NCI-H2196 (cell line): Measurements from ENCODE around the gene WASHC4.
"Not testable (repeated sequence)": the region's sequence is repeated elsewhere in the genome, so short reads cannot be mapped to it uniquely, and the experiment has no call there.

ENCODE experiments used
- DNase-seq: peaks from one replicate; lab custom pipeline; 2025; ENCODE audit not compliant: unreplicated experiment; lab: John Stamatoyannopoulos, UW

Gene WASHC4

DNA sequence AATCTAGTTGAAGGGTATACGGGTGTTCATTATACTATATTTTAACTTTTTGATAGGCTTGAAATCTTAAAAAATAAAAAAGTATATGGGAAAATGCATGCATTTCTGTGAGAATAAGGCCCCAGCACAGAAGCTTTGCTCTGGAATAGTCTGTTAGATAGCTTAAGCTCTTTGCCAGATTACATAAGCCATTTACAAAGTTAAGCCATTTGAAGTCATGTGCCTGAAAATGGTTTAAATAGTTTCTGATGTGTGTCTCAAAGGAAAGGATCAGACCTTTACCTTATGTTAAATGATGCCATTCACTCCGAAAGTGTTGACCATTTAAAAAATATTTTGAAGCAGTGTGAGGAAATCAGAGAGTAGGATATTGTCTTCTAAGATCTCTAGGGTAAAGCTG is 51.3 kb downstream of the WASHC4 start:
- no peak for DNase-seq

DNA sequence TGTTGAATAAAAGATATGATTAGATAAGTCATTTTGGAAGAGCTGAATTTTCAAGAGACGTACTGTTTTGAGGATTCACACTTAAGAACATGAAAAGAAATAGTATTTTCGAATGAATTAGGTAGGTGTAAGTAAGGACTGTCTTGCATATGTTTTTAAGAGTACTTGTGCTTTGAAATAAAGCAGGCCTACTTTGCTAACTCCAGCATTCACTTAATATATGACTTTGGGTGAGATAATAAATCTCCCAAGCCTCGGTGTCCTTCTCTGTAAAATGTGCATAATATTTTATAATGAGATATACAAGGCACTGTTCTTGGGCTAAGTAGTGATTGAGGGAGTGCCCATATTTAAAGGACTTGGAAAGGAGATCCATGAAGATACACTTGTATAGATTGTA is 54.6 kb downstream of the WASHC4 start:
- no peak for DNase-seq

DNA sequence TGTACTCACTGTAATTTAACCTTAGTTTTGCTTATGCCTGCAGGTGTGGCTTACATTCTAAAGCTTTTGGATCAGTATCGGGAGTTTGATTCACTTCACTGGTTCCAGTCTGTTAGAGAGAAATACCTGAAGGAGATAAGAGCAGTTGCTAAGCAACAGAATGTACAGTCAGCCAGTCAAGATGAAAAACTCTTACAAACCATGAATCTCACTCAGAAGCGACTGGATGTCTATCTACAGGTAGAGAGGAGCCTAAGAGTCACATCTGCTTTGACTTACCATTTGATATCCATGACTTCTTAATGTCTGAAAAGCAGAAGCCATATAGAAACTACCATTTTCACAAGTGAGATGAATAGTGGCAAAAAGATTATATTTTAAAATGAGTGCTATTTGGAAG is 56.5 kb downstream of the WASHC4 start:
- DNase-seq: peak; percentile 26

DNA sequence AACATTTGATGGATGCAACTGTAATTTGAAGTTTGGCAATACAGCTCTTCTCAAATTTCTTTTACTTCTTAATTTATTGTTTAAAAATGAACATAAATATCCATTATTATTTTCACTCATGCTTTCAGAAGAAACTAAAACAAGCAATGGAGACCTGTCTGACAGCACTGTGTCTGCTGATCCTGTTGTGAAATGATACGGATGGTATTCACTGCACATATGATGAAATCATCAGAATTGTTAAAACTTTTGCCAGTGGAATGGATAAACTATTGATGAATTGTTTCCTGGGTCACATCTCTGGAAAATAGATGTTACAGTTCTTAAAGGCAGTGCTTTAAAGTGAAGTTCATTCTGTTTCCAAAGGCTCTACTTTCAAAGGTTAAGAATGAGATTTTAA is 59.2 kb downstream of the WASHC4 start:
- no peak for DNase-seq

DNA sequence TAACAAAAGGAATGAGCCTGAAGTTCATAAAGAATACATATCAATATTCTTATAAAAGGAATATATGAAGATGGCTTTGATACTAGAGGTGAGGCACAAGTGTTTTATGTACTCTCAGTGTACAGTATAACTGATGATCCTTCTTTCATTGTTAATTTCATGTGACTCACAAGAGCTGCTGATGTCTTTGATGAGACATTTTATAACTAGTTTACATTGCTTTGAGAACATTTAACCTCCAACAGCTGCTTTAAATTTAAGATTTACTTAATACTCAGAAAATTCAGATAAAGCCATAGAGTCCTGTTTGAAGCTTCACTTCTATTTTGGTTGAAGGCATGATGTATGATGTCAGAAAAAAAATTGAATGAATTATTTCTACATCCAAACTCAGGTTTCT is 59.8 kb downstream of the WASHC4 start:
- no peak for DNase-seq

DNA sequence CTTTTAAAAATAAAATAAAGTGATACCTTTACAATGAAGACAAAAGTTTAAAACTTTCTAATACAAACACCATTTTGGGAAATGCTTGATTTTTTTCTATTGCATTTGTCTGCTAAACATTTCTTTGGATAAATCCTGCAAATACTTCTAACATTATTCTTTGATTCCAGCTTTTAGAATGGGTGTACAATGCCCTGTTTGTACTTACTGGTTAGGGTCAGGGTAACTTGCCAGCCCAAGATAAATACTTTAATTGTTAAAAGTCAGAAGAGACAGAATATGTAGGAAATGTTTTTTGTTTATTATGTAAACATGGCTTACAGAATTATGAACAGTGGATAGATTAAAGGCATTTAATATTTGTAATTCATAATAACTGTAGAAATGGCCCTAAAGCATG is 60.5 kb downstream of the WASHC4 start:
- no peak for DNase-seq

DNA sequence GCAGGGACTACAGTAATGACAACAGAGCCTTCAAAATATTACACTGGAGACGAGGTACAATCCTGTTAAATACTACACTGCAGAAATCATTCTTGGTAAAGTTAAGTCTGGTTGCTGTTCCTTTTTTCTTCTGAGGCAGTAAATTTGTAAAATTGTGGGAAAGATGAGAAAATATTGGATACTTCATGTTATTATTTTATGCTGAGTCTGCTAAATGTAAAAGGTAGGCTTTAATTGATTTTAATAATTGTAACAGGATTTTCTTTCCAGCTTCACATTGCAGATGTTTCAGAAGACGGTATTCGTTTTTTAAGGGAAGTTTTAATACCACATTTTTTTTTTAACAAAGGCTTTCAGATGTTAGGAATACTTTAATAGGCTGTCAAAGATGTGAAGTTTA is 62.6 kb downstream of the WASHC4 start:
- no peak for DNase-seq

DNA sequence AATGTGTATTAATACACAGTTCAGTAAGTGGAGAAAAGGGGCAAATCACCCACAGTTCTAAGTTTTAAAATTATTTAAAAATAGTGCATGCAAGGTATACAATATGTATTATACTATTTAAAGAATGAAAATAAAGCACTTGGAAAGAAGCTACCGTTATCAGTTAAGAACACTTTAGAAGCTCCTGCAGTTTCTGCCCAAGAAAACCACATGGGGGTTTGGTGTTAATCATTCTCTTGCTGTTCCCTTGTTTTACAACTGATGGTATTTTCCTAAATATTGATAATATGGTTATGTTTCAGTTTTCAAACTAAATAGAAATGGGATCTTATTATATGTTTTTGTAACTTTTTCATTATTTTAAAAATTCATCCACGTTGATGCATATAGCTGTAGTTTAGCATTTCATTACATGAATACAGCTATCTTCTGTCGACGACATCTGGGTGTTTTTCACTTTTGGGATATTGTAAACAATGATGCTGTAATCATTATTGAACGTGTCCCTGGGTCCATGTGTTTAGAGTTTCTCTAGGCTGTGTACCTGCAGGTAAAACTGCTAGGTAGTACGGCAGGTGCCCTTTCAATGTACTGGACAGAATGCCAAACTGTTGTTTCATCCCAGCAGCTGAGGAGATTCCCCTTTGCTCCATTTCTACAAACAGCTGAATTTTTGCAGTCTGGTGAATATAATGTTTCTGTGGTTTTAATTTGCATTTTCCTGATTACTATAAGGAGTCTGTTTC is 64.3 kb downstream of the WASHC4 start:
- no peak for DNase-seq

DNA sequence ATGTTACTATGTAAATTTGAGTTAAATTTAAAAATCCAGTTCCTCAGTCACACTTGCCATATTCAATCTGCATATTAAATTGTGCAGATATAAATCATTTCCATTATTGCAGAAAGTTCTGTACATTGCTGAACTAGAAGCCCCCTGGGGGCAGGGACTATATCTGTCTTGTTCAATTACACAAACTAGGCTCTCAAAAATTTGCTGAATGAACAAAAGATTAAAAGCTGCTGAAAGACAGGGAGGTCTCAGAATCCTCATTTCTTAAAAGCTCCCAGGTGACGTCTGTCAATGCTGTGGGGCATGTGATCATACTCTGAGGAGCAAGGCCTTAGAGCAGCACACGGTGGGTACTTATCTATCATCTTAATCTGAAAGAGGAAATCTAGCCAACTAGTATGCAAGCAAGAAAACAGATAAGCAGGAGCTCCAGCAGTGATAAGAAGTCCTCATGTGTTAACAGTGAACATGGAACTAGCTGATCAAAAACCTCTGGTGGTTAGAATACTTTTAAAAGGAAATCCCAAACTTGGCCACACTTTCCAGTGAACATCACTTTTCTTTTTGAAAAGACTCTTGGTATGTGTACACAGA is 68.0 kb downstream of the WASHC4 start:
- DNase-seq: no peak

DNA sequence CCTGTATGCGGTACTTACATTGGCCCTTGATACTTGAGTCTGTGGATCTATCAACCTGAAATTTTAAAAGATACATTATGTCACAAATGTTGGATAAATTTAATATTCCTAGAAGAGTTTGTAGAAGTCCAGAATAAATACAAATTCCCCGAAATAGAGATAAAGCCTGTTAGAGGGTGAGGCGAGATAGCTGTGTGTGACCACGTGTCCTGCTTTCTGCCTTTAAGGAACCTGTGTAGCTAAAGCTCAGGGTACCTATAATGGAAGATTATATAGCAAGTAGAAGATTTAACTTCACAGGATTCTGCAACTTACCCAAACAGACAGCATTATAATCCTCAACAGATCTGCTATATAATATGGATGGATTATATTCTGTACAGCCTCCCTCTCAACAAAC is 69.7 kb downstream of the WASHC4 start:
- DNase-seq: no peak

DNA sequence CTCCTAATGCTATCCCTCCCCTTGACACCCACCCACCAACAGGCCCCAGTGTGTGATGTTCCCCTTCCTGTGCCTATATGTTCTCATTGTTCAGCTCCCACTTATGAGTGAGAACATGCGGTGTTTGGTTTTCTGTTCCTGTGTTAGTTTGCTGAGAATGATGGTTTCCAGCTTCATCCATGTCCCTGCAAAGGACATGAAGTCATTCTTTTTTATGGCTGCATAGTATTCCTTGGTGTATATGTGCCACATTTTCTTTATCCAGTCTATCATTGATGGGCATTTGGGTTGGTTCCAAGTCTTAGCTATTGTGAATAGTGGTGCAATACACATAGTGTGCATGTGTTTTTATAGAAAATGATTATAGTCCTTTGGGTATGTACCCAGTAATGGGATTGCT is 71.6 kb downstream of the WASHC4 start:
- not testable (repeated sequence) for DNase-seq

DNA sequence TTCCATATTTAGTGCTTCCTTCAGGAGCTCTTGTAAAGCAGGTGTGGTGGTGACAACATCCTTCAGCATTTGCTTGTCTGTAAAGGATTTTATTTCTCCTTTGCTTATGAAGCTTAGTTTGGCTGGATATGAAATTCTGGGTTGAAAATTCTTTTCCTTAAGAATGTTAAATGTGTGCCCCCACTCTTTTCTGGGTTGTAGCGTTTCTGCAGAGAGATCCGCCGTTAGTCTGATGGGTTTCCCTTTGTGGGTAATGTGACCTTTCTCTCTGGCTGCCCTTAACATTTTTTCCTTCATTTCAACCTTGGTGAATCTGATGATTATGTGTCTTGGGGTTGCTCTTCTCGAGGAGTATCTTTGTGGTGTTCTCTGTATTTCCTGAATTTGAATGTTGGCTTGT is 75.9 kb downstream of the WASHC4 start:
- not testable (repeated sequence) for DNase-seq

DNA sequence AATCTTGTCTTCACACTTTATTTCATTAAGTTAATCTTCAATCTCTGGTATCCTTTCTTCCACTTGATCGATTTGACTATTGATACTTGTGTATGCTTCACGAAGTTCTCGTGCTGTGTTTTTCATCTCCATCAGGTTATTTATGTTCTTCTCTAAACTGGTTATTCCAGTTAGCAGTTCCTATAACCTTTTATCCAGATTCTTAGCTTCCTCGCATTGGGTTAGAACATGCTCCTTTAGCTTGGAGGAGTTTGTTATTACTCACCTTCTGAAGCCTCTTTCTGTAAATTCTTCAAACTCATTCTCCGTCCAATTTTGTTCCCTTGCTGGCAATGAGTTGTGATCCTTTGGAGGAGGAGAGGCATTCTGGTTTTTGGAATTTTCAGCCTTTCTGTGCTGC is 76.4 kb downstream of the WASHC4 start:
- DNase-seq: not testable (repeated sequence)

DNA sequence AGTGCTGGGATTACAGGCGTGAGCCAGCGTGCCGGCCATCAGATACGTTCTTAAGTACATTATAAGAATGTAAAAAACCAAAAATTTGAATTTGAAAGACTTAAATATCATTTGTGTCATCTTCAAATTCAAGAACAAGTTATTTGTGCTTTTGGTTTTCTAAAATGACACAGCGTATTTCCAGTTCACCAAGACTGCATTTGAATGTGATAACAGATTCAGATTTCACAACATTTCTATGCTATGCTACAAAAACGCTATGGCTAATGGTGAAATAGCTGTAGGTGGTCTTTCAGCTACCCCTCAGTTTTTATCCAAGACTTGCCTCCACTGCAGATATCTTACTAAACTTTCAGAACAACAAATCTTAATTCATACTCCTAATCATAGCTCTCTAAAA is 81.8 kb downstream of the WASHC4 start:
- no peak for DNase-seq

DNA sequence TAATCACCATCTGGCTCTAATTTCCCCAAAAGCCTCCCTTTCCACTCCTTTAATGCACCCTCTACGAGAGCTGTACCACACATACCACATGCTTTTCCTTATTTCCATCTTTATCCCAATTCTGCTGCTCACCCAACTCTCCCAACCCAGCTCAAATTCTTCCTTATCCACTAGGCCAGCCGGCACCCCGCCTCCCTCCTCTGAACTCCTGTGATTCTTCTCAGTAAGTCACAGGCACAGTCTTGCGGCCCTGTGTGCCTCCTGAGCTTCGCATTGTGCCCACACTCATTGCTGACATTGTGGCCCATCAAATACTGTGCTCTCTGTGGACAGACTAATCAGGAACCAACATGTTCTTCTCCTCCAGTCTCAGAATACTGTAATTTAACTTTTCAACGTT is 83.0 kb downstream of the WASHC4 start:
- no peak for DNase-seq

DNA sequence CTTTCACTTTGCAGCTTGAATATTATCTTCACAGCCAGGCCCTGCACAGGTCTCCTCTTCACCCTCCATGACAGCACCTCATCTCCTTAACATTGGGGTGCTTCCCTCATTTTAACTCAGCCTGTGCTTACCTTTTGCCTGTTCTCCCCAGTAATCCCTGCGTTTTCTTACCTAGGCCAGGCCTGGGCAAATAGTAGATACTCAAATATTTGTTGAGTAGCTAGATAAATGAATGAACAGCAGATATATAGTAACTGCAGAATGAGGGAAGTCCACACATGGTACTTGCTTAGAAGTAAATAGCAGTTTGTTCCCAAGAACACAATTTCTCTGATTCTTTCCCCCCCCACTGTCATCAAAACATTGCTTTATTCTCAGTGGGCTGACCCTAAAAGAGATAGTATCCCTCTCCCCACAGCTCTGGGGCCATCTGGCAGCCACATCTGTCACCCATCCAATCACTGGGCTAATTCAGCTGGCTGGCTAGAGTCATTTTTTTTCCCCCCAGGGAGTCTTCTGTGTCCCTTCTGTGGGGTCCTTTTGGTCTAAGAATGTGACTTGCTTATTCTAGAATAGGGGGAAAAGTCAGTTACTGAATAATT is 85.2 kb downstream of the WASHC4 start:
- no peak for DNase-seq

DNA sequence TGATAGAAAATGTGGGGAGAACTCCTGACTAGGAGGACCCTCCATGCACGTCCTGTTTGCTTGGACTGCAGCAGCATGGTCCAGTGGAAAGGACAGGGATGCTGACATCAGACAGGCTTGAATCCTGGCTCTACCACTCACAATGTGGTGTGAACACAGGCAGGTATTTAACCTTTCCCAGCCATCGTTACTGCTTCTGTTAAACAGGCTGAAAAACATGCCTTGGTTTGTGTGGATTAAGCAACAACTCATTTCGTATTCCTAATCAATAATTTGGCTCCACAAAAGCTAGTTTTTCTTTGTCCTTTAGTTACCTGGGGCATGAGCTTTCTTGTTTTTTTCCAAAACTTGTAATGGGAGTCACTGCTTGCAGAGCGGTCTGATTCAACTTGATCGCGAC is 87.4 kb downstream of the WASHC4 start:
- no peak for DNase-seq

DNA sequence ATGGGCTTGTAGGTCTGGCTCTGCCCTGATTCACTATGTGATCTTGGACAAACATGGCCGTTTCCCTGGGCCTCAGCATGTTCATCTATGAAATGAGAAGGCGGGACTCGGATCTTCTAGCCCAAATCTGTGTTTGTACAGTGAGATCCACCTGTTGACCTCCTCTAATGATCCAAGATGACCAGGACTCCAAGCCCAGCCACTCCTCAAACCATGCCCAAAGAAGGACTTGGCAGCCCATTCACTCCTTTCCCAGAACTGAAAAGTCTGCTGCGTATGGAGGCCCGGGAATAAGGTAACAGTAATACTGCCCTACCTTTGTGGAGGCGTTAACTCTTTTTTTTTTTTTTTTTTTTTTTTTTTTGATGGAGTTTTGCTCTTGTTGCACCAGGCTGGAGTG is 88.6 kb downstream of the WASHC4 start:
- DNase-seq: no peak

DNA sequence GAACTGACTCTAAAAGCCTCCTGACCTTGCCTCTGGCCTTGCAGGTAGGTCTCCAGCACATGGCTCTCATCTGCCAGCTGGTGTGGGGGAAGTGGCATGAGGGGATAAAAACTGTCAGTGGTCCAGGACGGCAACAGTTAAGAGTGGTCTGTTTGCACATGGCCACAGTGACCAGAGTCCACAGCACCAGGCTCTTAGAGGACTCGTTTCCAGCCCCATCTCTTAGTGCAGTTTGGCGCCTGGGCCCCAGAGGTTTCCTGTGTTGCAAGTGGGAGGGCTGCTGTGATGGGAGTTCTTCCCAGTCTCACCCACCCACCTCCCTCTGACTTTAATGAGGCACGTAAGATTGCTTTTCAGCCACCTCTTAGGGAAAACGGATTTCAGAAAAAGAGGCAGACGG is 91.4 kb downstream of the WASHC4 start:
- no peak for DNase-seq

DNA sequence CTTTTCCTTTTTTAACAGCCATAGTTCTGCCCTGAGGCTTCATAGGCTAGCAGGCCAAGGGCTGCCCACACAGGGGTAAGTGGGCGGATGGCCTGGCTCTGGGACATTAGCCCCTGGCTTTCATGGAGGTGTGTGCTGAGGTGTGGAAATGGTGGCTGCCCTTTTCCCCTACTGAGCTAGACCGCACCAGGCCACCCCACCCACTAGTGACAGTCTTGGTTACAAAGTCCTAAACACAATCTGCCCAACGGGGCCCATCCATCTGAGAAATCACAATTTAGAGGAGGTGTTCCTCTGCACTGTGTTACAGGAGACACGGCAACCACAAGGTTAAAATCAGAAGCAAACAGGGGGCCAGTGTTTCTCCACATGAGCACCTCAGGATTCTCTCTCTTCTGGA is 92.9 kb downstream of the WASHC4 start:
- DNase-seq: no peak

DNA sequence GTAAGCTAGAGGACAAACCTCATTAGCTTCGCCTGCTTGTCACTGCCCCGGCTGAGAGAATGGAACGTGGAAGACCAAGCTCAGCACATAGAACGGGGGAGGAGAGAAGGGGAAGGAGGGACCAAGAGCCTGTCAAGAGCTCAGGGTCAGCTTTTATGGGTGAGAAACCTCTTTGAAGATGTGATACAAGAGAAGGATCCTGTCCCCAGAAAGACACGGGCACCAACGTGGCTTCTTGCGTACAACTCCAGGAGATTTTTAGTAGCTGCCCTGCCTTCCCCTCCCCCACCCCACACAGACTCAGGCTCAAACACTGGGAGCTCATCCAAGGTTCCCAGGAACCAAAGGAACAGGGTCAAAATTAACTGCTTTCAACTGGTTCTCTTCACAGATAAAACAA is 93.8 kb downstream of the WASHC4 start:
- DNase-seq: no peak

DNA sequence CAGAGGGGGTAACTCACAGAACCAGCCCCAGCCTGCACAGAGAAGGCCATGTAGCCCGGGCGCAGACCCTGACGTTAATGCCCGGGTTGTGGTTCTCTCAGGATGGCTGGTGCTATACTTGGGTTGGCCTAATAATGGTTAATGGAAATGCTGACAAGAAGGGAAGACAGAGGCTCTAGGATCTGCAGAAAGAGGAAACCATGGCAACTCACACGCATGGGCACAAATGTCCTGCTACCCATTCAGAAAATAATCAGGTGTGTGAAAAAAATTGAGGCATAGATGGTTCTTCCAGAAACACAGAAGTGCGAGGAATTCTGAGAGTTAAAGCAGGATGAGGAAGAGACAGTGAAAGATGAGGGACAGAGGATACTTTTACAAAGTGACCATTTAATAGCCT is 94.7 kb downstream of the WASHC4 start:
- no peak for DNase-seq

DNA sequence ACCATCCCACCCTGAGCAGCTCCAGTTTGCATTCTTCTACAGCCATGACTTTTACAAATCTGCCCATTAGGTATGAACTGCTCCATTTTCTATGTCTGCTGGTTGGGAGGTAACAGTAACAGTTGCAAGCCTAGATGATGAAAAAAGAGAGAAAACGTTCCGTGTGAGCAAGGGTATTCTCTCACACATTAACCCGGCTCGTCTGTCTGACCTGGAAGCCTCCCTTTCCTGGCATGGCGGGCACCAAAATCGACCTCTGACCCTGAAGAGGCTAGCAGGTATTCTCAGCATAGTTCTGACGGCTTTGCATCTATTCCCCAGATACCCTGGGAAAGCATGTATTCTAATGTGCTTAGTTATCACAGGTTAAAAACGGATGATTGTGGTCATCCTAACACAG is 96.6 kb downstream of the WASHC4 start:
- no peak for DNase-seq
